Caco-2 (cell line): Measurements from ENCODE around the gene CTSL. TPM values are rescaled to one million over a fixed set of nuclear protein-coding genes. Genes with fewer than 3 reads are reported as not detected.

ENCODE experiments used
- BruUV-seq: library from RNA; stranded (reverse); fragments of 400-500 nt; replicated peaks from 2 replicates; lab custom pipeline; 2021; lab: Mats Ljungman, UMichigan
- CTCF ChIA-PET: fragments of 300-600 bp; sonication (Branson Sonifier 250); formaldehyde crosslinking; loops from one replicate; lab custom pipeline; 2022; ENCODE audit warnings: antibody characterized with exemption; lab: Charles Lee
- POLR2A ChIA-PET: fragments of 300-600 bp; sonication (Branson Sonifier 250); formaldehyde crosslinking; loops from one replicate; lab custom pipeline; 2022; ENCODE audit warnings: antibody characterized with exemption; lab: Charles Lee
- DNase-seq, 2 experiments: peaks; one replicate each; pipeline versions ENCODE4 v3.0.0 to v3.0.0-alpha.2; 2020 to 2022
- H3K27me3 ChIP-seq: replicated peaks from 2 replicates; pipeline ENCODE4 v1.6.0; 2011; ENCODE audit warnings: low read length; ENCODE audit not compliant: control insufficient read depth, insufficient read depth
- H3K36me3 ChIP-seq: 2 replicates; pipeline ENCODE4 v1.5.1; 2011; ENCODE audit warnings: low read length; ENCODE audit not compliant: control insufficient read depth, insufficient read depth
- H3K4me1 ChIP-seq: fragments of 250-450 bp; sonication (Bioruptor Pico); 2 replicates; pipeline ENCODE4 v1.5.1; 2020; ENCODE audit warnings: mild to moderate bottlenecking
- H3K4me3 ChIP-seq: 2 replicates; pipeline ENCODE4 v1.5.1; 2011; ENCODE audit warnings: low read depth, mild to moderate bottlenecking, control low read depth, low read length
- H3K9me3 ChIP-seq: fragments of 250-450 bp; sonication (Bioruptor Pico); 2 replicates; pipeline ENCODE4 v1.5.1; 2020; ENCODE audit warnings: mild to moderate bottlenecking, moderate library complexity
- H3K27ac Mint-ChIP-seq: one replicate; pipeline ENCODE4 v1.8.0; 2022; ENCODE audit warnings: mixed read lengths; ENCODE audit not compliant: unreplicated experiment
- H3K27me3 Mint-ChIP-seq: one replicate; pipeline ENCODE4 v1.8.0; 2022; ENCODE audit warnings: mixed read lengths; ENCODE audit not compliant: insufficient read depth, unreplicated experiment
- H3K36me3 Mint-ChIP-seq: one replicate; pipeline ENCODE4 v1.8.0; 2022; ENCODE audit warnings: mild to moderate bottlenecking, mixed read lengths; ENCODE audit not compliant: insufficient read depth, unreplicated experiment
- H3K4me1 Mint-ChIP-seq: one replicate; pipeline ENCODE4 v1.8.0; 2022; ENCODE audit warnings: low read depth, mixed read lengths; ENCODE audit not compliant: unreplicated experiment
- H3K4me3 Mint-ChIP-seq: one replicate; pipeline ENCODE4 v1.8.0; 2022; ENCODE audit warnings: mild to moderate bottlenecking, moderate library complexity, mixed read lengths; ENCODE audit not compliant: unreplicated experiment
- H3K9me3 Mint-ChIP-seq: one replicate; pipeline ENCODE4 v1.8.0; 2022; ENCODE audit warnings: mixed read lengths; ENCODE audit not compliant: unreplicated experiment
- intact Hi-C: fragments of 100-400 bp; cut with micrococcal nuclease; formaldehyde crosslinking; loops from one replicate; pipeline ENCODE4 v1.10.0; 2022; ENCODE audit not compliant: unreplicated experiment
- total RNA-seq: library from RNA; stranded (reverse); gene quantifications from 2 replicates; pipeline ENCODE4 v1.2.3, GENCODE V29; 2022
- TF ChIP-seq, protein P1 (sequence below), 2 experiments: fragments of 200-600 bp in 1 of 2; IDR thresholded peaks; 1 replicate in 1 of 2; 2 replicates in 1 of 2; pipeline versions ENCODE4 v1.5.1 to v1.8.0; 2011 to 2022; ENCODE audit warnings: antibody characterized with exemption in 1 of 2, control low read depth in 1 of 2, inconsistent platforms in 1 of 2, low read depth in 1 of 2, low read length in 1 of 2, mild to moderate bottlenecking in 1 of 2, moderate library complexity in 1 of 2; ENCODE audit not compliant: insufficient read depth in 1 of 2, severe bottlenecking in 1 of 2, unreplicated experiment in 1 of 2

CTSL gene
- total RNA-seq, 1 experiment from 2014 or later, result 50.1 TPM

DNA sequence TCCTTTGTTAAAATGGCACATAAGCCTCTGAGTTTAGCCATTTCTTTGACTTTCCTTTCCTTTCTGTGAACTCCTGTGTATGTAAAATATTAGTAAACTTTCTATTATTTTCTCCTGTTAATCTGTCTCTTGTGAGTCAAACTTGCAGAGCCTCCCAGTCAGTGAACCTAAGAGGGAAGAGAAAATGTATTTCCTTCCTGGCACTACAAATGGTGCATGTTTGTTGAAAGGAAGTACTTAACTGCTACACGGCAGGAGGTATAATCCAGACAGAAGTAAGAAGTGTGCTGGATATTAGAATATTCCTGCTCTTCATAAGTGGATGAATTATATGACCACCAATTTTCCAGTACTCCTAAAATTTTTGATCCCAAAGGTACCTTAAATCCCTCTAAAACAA, 23.0 kb downstream of the CTSL start:
- Mint-ChIP-seq H3K27ac (no peak overlapping the region), H3K27me3 (peaks cover 4% of the 10 kb centered on the region), H3K9me3 (no peaks in the 10 kb centered on the region), H3K4me3 (no peak overlapping the region), H3K4me1 (no peaks in the 10 kb centered on the region), H3K36me3 (no peaks in the 10 kb centered on the region)
- Histone ChIP-seq H3K36me3 (no peaks in the 10 kb centered on the region), H3K4me1 (no peaks in the 10 kb centered on the region), H3K9me3 (no peaks in the 10 kb centered on the region), H3K4me3 (no peak overlapping the region), H3K27me3 (no peaks in the 10 kb centered on the region)
- CTCF ChIA-PET, result no interaction called here
- DNase-seq, result no peak
- POLR2A ChIA-PET, result no interaction called here
- intact Hi-C loops, result no loop called here
- no TSS peak for BruUV-seq
- TF ChIP-seq, protein P1, sequence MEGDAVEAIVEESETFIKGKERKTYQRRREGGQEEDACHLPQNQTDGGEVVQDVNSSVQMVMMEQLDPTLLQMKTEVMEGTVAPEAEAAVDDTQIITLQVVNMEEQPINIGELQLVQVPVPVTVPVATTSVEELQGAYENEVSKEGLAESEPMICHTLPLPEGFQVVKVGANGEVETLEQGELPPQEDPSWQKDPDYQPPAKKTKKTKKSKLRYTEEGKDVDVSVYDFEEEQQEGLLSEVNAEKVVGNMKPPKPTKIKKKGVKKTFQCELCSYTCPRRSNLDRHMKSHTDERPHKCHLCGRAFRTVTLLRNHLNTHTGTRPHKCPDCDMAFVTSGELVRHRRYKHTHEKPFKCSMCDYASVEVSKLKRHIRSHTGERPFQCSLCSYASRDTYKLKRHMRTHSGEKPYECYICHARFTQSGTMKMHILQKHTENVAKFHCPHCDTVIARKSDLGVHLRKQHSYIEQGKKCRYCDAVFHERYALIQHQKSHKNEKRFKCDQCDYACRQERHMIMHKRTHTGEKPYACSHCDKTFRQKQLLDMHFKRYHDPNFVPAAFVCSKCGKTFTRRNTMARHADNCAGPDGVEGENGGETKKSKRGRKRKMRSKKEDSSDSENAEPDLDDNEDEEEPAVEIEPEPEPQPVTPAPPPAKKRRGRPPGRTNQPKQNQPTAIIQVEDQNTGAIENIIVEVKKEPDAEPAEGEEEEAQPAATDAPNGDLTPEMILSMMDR (IDR thresholded peaks at IDR 0.05; ENCODE audit: insufficient read depth in 1 of 2, low read depth in 1 of 2, low read length in 1 of 2, severe bottlenecking in 1 of 2, unreplicated experiment in 1 of 2), result no peak

DNA sequence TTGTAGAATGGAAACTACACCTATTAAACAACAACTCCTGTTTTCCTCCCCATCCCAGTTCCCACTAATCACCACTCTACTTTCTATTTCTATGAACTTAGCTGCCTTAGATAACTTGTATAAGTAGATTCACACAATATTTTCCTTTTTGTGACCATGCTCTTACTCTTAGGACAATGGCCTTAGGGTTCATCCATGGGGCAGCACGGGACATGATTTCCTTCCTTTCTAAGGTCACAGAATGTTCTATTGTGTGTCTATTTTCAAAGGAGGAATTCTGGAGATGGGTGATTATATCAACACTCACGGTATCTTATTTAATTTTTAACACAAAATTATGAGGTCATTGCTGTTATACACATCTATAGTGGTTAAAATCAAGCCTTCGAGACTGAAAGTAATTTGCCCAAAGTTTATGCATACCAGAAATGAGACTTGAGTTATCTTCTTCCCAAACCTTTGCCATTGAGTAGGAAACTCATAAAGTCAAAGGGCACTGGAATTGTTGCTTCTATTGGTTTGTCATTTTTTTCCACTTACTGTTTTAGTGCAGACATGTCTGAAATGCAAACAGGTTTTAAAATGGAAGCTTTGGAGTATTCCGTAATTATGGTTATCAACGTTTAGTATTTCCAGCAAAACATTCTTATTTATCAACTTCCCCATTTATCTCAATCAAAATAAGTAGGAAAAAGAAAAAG, 23.6 kb downstream of the CTSL start:
- Histone ChIP-seq H3K9me3 (no peaks in the 10 kb centered on the region), H3K4me3 (no peak overlapping the region), H3K4me1 (no peaks in the 10 kb centered on the region), H3K27me3 (no peaks in the 10 kb centered on the region), H3K36me3 (no peaks in the 10 kb centered on the region)
- H3K9me3 Mint-ChIP-seq, result no peaks in the 10 kb centered on the region
- DNase-seq, result no peak
- ChIA-PET POLR2A (no interaction called here), CTCF (no interaction called here)
- TF ChIP-seq, protein P1 (IDR thresholded peaks at IDR 0.05; ENCODE audit: insufficient read depth in 1 of 2, low read depth in 1 of 2, low read length in 1 of 2, severe bottlenecking in 1 of 2, unreplicated experiment in 1 of 2), result no peak
- no peaks in the 10 kb centered on the region for H3K4me1 Mint-ChIP-seq
- H3K27me3 Mint-ChIP-seq, result peaks cover 4% of the 10 kb centered on the region
- no peak overlapping the region for H3K27ac Mint-ChIP-seq
- no TSS peak for BruUV-seq
- no peaks in the 10 kb centered on the region for H3K36me3 Mint-ChIP-seq
- H3K4me3 Mint-ChIP-seq, result no peak overlapping the region
- intact Hi-C loops, result no loop called here

DNA sequence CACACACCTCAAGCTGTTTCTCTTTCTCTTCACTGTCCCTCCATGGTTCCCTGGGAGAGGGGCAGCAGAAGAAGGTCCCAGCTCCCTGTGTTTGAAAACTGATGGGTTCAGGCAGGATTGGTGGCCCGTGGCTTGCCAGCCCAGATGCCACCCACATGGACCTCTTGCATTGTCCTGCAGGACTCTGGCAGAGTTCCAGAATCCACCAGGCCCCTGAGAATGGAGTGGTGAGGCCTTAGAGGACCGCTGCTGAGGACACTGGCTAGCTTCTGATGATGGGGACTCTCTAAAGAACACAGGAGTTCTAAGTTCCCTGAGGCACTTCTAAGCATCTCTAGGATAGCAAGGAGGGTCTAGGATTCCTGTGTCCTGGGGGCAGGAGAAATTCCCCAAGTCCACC, 24.8 kb downstream of the CTSL start:
- peaks cover 4% of the 10 kb centered on the region for H3K27me3 Mint-ChIP-seq
- Histone ChIP-seq H3K9me3 (no peaks in the 10 kb centered on the region), H3K4me1 (no peaks in the 10 kb centered on the region), H3K27me3 (no peaks in the 10 kb centered on the region), H3K4me3 (no peak overlapping the region), H3K36me3 (no peaks in the 10 kb centered on the region)
- no peaks in the 10 kb centered on the region for H3K9me3 Mint-ChIP-seq
- TF ChIP-seq, protein P1 (IDR thresholded peaks at IDR 0.05; ENCODE audit: insufficient read depth in 1 of 2, low read depth in 1 of 2, low read length in 1 of 2, severe bottlenecking in 1 of 2, unreplicated experiment in 1 of 2), result no peak
- no peaks in the 10 kb centered on the region for H3K4me1 Mint-ChIP-seq
- intact Hi-C loops, result no loop called here
- no peak overlapping the region for H3K4me3 Mint-ChIP-seq
- H3K36me3 Mint-ChIP-seq, result no peaks in the 10 kb centered on the region
- POLR2A ChIA-PET, result no interaction called here
- no peak overlapping the region for H3K27ac Mint-ChIP-seq
- CTCF ChIA-PET, result no interaction called here
- DNase-seq, result no peak
- BruUV-seq, result no TSS peak
